Psoas muscle (tissue), 8 donors: ENCODE measurements around the gene FGF1. TPM values are rescaled to one million over a fixed set of nuclear protein-coding genes. Genes with fewer than 3 reads are reported as not detected.
A peak's percentile ranks its signal among the peaks of the same experiment; 100 is the strongest.

ENCODE experiments used
- ATAC-seq, 4 donors: fragments of 200-7000 bp; cut with Tn5 transposase; one replicate each; pipeline ENCODE4 v1.9.1; 2020; ENCODE audit warnings: moderate library complexity in 3 of 4, mild to moderate bottlenecking in 2 of 4
- DNase-seq, 2 donors: peaks; one replicate each; pipeline ENCODE4 v3.0.0-alpha.2; 2020
- H3K27ac ChIP-seq: fragments of 200-600 bp; one replicate; pipeline ENCODE4 v1.8.0; 2022
- H3K27me3 ChIP-seq, 3 donors: fragments of 200-600 bp in 1 of 3; one replicate each; pipeline versions ENCODE4 v1.6.1 to v1.8.0; 2013 to 2022; ENCODE audit warnings: low read length in 2 of 3, mild to moderate bottlenecking in 2 of 3, moderate library complexity in 1 of 3; ENCODE audit not compliant: insufficient read depth in 3 of 3
- H3K36me3 ChIP-seq, 2 donors: fragments of 200-600 bp in 1 of 2; one replicate each; pipeline versions ENCODE4 v1.6.1 to v1.8.0; 2013 to 2022; ENCODE audit warnings: low read depth in 1 of 2, mild to moderate bottlenecking in 1 of 2, moderate library complexity in 1 of 2; ENCODE audit not compliant: insufficient read depth in 1 of 2
- H3K4me1 ChIP-seq: fragments of 200-600 bp; one replicate; pipeline ENCODE4 v1.8.0; 2022
- H3K4me3 ChIP-seq: fragments of 200-600 bp; one replicate; pipeline ENCODE4 v1.8.0; 2022; ENCODE audit warnings: mild to moderate bottlenecking
- H3K9me3 ChIP-seq: fragments of 200-600 bp; one replicate; pipeline ENCODE4 v1.8.0; 2022
- CTCF ChIP-seq: fragments of 200-600 bp; IDR thresholded peaks from one replicate; pipeline ENCODE4 v1.8.0; 2022; ENCODE audit warnings: antibody characterized with exemption
- WGBS, 3 donors: extraction: QIAGEN DNeasy Blood & Tissue Kit; methylation state at CpG; one replicate each; pipeline versions ENCODE4 v1.1.6 to v1.1.7; 2013; 5-methylcytosine and 5-hydroxymethylcytosine counted together
- intact Hi-C, 2 donors: fragments of 100-400 bp; cut with DNase I; formaldehyde crosslinking; loops; one replicate each; pipeline versions ENCODE4 v1.11.0 to v1.14.2; 2022
- polyA plus RNA-seq, 3 donors: library from polyadenylated mRNA; stranded (reverse); fragments of 200-250 nt; gene quantifications; one replicate each; pipeline ENCODE4 v1.2.3, GENCODE V29; 2013
- total RNA-seq, 4 donors: library from RNA; stranded (reverse); fragmentation: NEBNext Ultra II Directional in 2 of 4; extraction: Animal tissue kit (Norgen Biotek cat#: 25700) in 2 of 4; gene quantifications; one replicate each; pipeline versions ENCODE4 v1.2.1 to v1.2.4, GENCODE V29; 2021 to 2023
- donor health status: healthy with polysubstance abuse.
- donor health status: DM: no; HTN: no; CAD: no; lungs with moderate emphysema.
- donor health status: Bipolar disorder and iron deficiency.
- donor health status: healthy.
- donor health status: DM: yes; HTN: yes; CAD: no.
- donor health status: DM: no; HTN: no; CAD: no.
- donor health status: DM: no; HTN: no; CAD: no.
- donor health status: DM: yes; HTN: yes; CAD: no.

The FGF1 gene
- total and polyA plus RNA-seq, 7 donors: 0.34 to 7.1 (median 1.00) TPM

GRCh38 chr5:142703153-142703552 lies 17.3 kb upstream of the FGF1 start:
- ATAC-seq (no peak), DNase-seq (no peak)
- peaks cover 8% of the 10 kb centered on the region for H3K4me1 ChIP-seq
- no peak overlapping the region for H3K4me3 ChIP-seq
- 89 to 91% (median 91%) methylated on average over 3 of the region's 3 CpGs for WGBS, 3 donors
- H3K36me3 ChIP-seq: no peaks in the 10 kb centered on the region
- H3K9me3 ChIP-seq: no peaks in the 10 kb centered on the region
- intact Hi-C loops: no loop called here
- H3K27me3 ChIP-seq: no peaks in the 10 kb centered on the region
- no peak for TF ChIP-seq CTCF
- no peak overlapping the region for H3K27ac ChIP-seq

GRCh38 chr5:142701673-142702311 lies 15.9 kb upstream of the FGF1 start:
- intact Hi-C loops: no loop called here
- Histone ChIP-seq H3K36me3 (no peaks in the 10 kb centered on the region), H3K4me3 (no peak overlapping the region), H3K27ac (no peak overlapping the region), H3K9me3 (no peaks in the 10 kb centered on the region), H3K27me3 (no peaks in the 10 kb centered on the region), H3K4me1 (peaks cover 22% of the 10 kb centered on the region)
- ATAC-seq (no peak), DNase-seq (no peak)
- no peak for TF ChIP-seq CTCF
- WGBS, 3 donors: 71 to 75% (median 74%) methylated on average over 3 of the region's 3 CpGs

GRCh38 chr5:142700566-142700965 lies 14.7 kb upstream of the FGF1 start:
- TF ChIP-seq CTCF: no peak
- Histone ChIP-seq H3K27me3 (no peaks in the 10 kb centered on the region), H3K36me3 (no peaks in the 10 kb centered on the region), H3K4me1 (peaks cover 25% of the 10 kb centered on the region), H3K4me3 (no peak overlapping the region), H3K27ac (no peak overlapping the region), H3K9me3 (no peaks in the 10 kb centered on the region)
- intact Hi-C loops: no loop called here
- ATAC-seq (no peak), DNase-seq (no peak)
- 89 to 92% (median 92%) methylated on average over 7 of the region's 7 CpGs for WGBS, 3 donors

- H3K27ac ChIP-seq: peak overlapping the region; percentile 80
- peak; percentile 86 to 91 (median 90) for ATAC-seq
These were observed 13.4 kb upstream of the FGF1 start for GRCh38 chr5:142699184-142699720.

More at GRCh38 chr5:142699184-142699720, 13.4 kb upstream of the FGF1 start:
- peak; percentile 85 to 92 for DNase-seq
- Histone ChIP-seq H3K27me3 (no peaks in the 10 kb centered on the region), H3K4me1 (peaks cover 25% of the 10 kb centered on the region), H3K36me3 (no peaks in the 10 kb centered on the region), H3K9me3 (no peaks in the 10 kb centered on the region), H3K4me3 (no peak overlapping the region)
- intact Hi-C loops: loop anchor here (1.0 to 5.0 kb wide), 5 partner anchors 44 to 548 kb away; no protein-coding TSS in a partner anchor
- WGBS, 3 donors: 3 to 15% (median 4%) methylated on average over 3 of the region's 3 CpGs
- peak; percentile 99 for TF ChIP-seq CTCF
